Measurements from ENCODE around the gene CIC.
"Not testable (repeated sequence)": the region's sequence is repeated elsewhere in the genome, so short reads cannot be mapped to it uniquely, and the experiment has no call there.

The CIC gene

DNA sequence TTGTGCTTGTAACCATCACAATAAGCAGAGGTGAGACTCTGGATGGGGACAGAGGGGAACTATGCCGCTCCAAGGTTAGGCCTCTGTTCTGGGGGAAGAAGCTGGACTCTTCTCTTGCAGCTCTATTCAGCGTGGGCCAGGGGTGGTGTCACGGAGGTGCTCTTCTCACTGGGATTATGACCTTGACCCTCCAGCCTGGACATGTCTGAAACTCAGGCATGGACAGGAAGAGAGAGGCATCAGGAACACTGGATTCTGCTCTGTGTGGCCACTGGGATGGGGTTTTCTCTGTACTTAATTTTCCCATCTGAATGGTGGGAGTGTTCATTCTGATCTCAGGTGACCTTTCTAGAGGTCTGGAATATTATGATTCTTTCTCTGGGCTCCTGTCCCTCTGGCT is 64.0 kb downstream of the CIC start:
- no peak overlapping the region for H3K4me3 ChIP-seq (ENCODE audit: low read depth, low read length)
- TF ChIP-seq, protein P1, sequence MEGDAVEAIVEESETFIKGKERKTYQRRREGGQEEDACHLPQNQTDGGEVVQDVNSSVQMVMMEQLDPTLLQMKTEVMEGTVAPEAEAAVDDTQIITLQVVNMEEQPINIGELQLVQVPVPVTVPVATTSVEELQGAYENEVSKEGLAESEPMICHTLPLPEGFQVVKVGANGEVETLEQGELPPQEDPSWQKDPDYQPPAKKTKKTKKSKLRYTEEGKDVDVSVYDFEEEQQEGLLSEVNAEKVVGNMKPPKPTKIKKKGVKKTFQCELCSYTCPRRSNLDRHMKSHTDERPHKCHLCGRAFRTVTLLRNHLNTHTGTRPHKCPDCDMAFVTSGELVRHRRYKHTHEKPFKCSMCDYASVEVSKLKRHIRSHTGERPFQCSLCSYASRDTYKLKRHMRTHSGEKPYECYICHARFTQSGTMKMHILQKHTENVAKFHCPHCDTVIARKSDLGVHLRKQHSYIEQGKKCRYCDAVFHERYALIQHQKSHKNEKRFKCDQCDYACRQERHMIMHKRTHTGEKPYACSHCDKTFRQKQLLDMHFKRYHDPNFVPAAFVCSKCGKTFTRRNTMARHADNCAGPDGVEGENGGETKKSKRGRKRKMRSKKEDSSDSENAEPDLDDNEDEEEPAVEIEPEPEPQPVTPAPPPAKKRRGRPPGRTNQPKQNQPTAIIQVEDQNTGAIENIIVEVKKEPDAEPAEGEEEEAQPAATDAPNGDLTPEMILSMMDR (IDR thresholded peaks at IDR 0.05; ENCODE audit: control insufficient read depth, extremely low read depth, insufficient read depth) = no peak
- no peak for DNase-seq (ENCODE audit: low read depth)

DNA sequence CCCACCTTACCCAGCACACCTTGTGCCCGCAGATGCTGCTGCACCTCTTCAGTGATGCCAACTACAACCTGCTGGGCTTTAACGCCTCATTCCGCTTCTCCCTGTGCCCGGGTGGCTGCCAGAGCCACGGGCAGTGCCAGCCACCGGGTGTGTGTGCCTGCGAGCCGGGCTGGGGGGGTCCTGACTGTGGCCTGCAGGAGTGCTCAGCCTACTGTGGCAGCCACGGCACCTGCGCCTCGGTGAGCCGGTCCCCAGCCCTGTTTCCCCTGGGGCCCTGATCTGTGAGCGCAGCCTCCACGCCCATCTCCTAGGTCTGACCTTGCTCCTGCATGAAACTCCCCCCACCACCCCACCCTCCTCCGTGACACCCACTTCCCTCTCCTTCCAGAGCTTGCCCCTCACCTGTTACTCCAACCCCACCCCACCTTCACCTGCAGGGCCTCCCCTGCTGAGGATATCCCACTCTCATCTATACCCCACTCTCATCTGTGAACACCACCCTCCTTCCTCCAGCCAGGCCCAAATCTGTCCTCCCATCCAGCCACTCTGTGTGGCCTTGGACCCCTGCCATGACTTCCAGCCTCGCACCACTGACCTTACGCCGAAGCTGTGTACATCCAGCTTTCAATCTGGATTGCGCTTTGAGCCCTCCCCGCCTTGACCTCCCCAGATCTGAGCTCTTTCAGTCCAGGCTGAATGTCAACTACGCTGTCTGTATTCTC is 65.1 kb downstream of the CIC start:
- no peak overlapping the region for H3K4me3 ChIP-seq (ENCODE audit: low read depth, low read length)
- no peak for DNase-seq (ENCODE audit: low read depth)
- TF ChIP-seq, protein P1 (IDR thresholded peaks at IDR 0.05; ENCODE audit: control insufficient read depth, extremely low read depth, insufficient read depth) = no peak

DNA sequence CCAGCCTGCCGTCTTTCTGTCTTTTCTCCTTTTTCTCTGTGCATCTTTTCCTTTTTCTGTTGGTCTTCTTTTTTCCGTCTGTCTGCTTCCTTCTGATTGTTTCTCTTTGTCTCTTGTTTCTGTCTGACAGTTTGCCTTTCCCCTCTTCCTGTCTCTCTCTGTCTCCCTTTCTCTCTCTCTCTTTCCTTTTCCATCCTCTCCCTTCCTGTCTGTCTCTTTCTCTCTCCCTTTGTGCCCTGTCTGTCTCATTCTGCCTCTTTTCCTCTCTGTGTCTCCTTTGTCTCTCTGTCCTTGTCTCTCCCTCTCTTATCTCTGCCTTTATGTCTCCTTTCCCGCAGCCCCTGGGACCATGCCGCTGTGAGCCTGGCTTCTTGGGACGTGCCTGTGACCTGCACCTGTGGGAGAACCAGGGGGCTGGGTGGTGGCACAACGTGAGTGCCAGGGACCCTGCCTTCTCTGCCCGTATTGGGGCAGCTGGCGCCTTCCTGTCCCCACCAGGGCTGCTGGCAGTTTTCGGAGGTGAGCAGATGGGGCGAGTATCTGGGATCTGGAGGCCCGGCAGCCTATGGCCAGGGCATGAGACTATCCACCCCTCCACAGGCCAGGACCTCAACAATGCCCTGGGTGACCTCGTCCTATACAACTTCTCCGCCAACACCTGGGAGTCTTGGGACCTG is 65.8 kb downstream of the CIC start:
- TF ChIP-seq, protein P1 (IDR thresholded peaks at IDR 0.05; ENCODE audit: control insufficient read depth, extremely low read depth, insufficient read depth) = no peak
- DNase-seq (ENCODE audit: low read depth) = no peak
- no peak overlapping the region for H3K4me3 ChIP-seq (ENCODE audit: low read depth, low read length)

DNA sequence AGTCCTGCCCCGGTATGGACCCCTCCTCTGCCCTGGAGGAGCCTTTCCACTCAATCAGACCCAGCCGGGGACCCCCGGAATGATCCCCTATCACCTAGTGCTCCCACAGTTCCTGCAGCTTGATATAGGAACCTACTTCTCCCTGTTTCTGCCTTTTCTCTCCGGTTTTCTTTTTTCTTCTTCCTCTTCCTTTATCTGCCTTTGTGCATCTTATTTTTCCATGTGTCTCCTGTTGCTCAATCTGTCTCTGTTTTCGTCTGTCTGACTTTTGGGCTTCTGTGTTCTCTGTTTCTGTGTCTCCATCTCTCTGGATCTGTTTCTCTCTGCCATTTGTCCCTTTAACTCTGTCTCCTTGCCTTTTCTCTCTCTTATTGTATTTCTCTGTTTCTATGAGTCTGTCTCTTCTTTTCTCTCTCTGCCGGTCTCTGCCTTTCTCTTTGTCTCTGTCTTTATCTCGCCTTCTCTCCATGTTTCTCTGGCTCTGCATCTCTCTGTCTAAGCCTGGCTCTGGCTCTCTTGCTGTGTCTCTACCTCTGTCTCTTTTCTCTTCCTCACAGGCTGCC is 66.4 kb downstream of the CIC start:
- H3K4me3 ChIP-seq (ENCODE audit: low read depth, low read length) = no peak overlapping the region
- no peak for DNase-seq (ENCODE audit: low read depth)
- TF ChIP-seq, protein P1 (IDR thresholded peaks at IDR 0.05; ENCODE audit: control insufficient read depth, extremely low read depth, insufficient read depth) = no peak

DNA sequence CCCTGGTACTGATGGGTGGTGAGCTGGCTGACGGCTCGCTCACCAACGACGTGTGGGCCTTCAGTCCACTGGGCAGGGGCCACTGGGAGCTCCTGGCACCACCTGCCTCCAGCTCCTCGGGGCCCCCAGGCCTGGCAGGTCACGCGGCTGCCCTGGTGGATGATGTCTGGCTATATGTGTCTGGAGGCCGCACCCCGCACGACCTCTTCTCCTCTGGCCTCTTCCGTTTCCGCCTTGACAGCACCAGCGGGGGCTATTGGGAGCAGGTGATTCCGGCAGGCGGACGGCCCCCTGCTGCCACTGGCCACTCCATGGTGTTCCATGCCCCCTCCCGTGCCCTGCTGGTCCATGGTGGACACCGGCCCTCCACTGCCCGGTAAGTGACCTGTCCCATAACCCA is 66.9 kb downstream of the CIC start:
- TF ChIP-seq, protein P1 (IDR thresholded peaks at IDR 0.05; ENCODE audit: control insufficient read depth, extremely low read depth, insufficient read depth) = no peak
- no peak for DNase-seq (ENCODE audit: low read depth)
- no peak overlapping the region for H3K4me3 ChIP-seq (ENCODE audit: low read depth, low read length)

DNA sequence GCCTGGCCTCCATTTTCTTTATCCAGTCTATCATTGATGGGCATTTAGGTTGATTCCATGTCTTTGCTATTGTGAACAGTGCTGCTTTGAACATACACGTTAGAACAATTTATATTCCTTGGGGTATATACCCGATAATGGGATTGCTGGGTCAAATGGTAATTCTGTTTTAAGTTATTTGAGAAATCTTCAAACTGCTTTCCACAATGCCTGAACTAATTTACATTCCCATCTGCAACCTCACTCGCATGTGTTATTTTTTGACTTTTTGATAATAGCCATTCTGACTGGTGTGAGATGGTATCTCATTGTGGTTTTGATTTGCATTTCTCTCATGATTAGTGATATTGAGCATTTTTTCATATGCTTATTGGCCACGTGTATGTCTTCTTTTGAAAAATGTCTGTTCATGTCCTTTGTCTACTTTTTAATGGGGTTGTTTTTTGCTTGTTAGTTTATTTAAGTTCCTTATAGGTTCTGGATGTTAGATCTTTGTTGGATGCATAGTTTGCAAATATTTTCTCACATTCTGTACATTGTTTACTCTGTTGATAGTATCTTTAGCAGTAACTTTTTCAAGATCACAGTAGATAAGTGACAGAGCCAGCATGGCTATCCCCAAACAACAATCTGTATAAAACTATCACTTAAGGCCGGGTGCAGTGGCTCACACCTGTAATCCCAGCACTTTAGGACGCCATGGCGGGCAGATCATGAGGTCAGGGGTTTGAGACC is 70.2 kb downstream of the CIC start:
- peak; percentile 47 for DNase-seq (ENCODE audit: low read depth)
- not testable (repeated sequence) for H3K4me3 ChIP-seq (ENCODE audit: low read depth, low read length)

DNA sequence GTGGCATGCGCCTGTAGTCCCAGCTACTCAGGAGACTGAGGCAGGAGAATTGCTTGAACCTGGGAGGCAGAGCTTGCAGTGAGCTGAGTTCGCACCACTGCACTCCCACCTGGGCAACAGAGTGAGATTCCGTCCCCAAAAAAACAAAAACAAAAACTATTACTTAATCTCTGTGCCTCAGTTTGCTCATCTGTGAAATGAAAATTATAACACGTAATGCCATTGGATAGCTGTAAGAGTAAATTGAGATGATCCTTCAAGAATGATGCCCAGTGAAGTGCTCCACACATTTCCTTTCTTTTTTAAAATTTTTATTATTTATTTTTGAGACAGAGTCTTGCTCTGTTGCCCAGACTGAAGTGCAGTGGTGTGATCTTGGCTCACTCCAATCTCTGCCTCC is 70.9 kb downstream of the CIC start:
- not testable (repeated sequence) for H3K4me3 ChIP-seq (ENCODE audit: low read depth, low read length); DNase-seq (ENCODE audit: low read depth)
